Measurements from ENCODE around the gene FBXW8.

The FBXW8 gene

DNA sequence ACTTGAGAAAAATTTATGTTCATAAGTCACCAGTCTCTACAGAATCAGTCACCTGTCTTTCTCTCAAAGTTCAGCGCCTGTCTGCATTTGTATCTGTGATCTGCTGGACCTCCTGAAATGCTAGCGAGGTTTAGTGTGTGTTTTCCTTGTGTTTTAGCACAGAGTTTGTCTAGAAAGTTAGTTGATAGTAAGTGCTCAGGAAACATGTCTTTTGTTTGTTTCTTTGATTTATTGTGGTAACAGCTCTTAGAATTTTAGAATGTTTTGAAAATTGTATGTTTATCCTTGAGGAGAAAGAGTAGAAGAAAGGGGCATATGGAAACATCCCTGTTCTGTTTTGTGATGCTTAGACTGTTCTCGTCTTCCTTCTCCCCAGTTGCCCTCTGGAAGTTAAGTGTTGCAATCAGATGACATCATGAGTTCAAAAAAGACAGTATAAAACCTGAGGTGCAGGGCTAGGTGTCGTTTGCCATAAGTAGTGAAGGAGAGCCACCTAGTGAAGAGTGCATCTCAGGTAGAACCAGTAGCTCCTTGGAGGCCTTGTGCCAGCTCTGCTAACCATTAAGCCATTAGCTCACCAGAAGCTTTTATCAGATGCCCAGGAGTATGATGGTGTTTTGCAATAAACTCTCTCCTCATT, 44.8 kb downstream of the FBXW8 start:
- DNase-seq (ENCODE audit: low read depth in 1 of 2, low spot score in 1 of 2) = no peak

- DNase-seq (ENCODE audit: low read depth in 1 of 2, low spot score in 1 of 2) = no peak
Observed at GRCh38 chr12:116958402-116959197, 47.9 kb downstream of the FBXW8 start.

- no peak for DNase-seq (ENCODE audit: low read depth in 1 of 2, low spot score in 1 of 2)
Observed at GRCh38 chr12:116959198-116959460, 48.4 kb downstream of the FBXW8 start.

DNA sequence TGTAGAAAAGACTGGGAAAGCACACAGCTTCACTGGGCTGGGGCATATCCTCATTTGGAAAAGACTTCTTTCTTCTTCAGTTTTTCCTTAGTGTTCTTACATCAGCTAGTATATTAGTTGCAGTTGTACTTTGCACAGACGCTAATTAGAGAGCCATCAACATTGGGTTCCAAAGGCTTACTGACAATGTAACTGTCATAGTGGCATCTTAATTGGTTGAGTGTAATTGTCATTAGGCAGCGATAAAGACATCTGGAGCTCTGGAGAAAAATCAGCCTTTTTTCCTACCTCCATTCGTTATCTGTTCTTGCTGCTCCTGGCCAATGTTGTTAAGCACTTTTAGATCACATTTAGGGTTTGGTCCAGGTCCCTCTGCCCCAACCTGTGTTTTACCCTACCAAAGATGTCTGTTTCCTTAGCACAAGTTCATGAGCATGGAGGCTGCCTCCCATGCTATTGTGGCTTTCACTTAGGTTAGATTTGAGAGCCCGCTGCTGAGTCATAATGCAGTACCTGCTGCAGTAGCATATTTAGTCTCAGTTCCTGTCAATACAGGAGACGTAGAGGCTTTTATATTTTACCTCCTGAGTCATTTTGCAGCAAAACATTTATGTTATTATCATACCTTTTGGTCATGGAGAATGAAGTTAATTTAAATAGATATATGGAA, 49.2 kb downstream of the FBXW8 start:
- DNase-seq (ENCODE audit: low read depth in 1 of 2, low spot score in 1 of 2) = peak in 1 of 2 donors; percentile 9

DNA sequence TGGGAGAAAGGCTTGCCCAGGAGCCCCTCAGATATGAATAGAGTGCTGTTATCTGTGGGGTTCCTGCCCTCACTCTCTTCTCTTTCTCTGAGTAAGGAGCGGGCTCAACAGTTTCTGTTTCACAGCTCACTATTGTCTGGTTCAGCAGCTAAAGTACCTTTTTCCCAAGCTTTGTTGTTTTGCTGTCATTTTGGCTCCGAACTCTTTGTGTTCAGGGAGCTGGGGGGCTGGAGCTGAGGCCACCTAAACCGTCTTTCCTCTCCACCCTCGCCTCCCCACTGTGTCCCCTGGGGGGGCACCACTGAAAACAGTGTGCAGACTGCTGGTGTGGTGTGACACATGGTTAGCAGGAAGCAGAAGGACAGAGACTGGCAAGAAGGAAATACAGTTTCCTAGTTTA, 51.4 kb downstream of the FBXW8 start:
- no peak for DNase-seq (ENCODE audit: low read depth in 1 of 2, low spot score in 1 of 2)

- DNase-seq (ENCODE audit: low read depth in 1 of 2, low spot score in 1 of 2) = no peak
Observed at GRCh38 chr12:116962783-116963356, 52.1 kb downstream of the FBXW8 start.

- DNase-seq (ENCODE audit: low read depth in 1 of 2, low spot score in 1 of 2) = no peak
Observed at GRCh38 chr12:116964054-116965050, 53.6 kb downstream of the FBXW8 start.

DNA sequence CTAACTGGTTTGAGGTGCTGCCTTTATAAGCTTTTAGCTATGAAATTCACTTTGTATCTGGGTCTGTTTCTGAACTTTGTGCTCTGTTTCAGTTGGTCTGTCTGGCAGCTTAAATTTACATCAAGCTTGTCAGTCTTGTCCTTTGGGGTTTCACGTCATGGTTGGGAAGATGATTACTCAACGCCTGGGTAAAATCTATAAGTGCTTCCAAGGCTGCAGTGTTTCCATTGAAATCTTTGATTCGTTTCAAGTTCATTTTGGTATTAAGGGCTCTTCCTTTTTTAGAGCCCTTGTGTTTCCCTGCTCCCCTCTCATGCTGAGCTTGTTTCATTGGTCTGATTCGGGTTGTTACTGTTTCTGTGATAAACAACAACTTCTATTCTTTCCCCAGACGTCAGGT, 58.2 kb downstream of the FBXW8 start:
- DNase-seq (ENCODE audit: low read depth in 1 of 2, low spot score in 1 of 2) = no peak

- DNase-seq (ENCODE audit: low read depth in 1 of 2, low spot score in 1 of 2) = no peak
Observed at GRCh38 chr12:116969615-116970585, 59.1 kb downstream of the FBXW8 start.

GRCh38 chr12:116971222-116971621, 60.5 kb downstream of the FBXW8 start:
- DNase-seq (ENCODE audit: low read depth in 1 of 2, low spot score in 1 of 2) = no peak

GRCh38 chr12:116975779-116976393, 65.1 kb downstream of the FBXW8 start:
- no peak for DNase-seq (ENCODE audit: low read depth in 1 of 2, low spot score in 1 of 2)

- no peak for DNase-seq (ENCODE audit: low read depth in 1 of 2, low spot score in 1 of 2)
Observed at GRCh38 chr12:116977465-116978380, 67.0 kb downstream of the FBXW8 start.

GRCh38 chr12:116978791-116979508, 68.2 kb downstream of the FBXW8 start:
- DNase-seq (ENCODE audit: low read depth in 1 of 2, low spot score in 1 of 2) = no peak

GRCh38 chr12:116980083-116980482, 69.3 kb downstream of the FBXW8 start:
- no peak for DNase-seq (ENCODE audit: low read depth in 1 of 2, low spot score in 1 of 2)

DNA sequence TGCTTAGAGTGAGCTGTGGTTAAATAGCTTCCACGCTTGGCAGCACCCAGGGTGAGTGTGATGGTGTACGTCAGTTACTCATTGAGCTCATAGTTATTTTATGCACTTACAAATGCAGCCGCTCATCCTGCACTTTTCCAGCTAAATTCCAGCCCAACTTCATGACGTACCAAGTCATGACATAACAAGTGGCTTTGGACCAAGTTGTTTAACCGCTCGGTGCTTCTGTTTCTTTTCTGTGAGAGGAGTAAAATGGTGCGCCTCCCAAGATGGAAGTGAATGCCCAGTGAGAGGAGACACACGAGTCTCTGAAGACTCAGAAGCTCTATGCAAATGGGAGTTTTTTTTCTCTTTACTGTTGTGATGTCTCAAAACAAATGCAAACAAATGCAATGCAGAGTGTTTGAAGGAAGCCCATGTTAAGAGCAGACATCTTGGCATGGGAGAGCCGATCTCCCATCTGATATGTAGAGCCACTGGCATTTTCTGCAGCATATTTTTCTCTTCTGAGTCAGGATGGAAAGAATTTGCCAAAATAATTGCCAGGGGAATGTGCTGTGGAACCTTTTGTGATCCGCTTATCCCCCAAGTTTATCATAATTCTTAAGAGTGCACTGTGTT, 72.2 kb downstream of the FBXW8 start:
- DNase-seq (ENCODE audit: low read depth in 1 of 2, low spot score in 1 of 2) = no peak

GRCh38 chr12:116984098-116984497, 73.3 kb downstream of the FBXW8 start:
- DNase-seq (ENCODE audit: low read depth in 1 of 2, low spot score in 1 of 2) = no peak

DNA sequence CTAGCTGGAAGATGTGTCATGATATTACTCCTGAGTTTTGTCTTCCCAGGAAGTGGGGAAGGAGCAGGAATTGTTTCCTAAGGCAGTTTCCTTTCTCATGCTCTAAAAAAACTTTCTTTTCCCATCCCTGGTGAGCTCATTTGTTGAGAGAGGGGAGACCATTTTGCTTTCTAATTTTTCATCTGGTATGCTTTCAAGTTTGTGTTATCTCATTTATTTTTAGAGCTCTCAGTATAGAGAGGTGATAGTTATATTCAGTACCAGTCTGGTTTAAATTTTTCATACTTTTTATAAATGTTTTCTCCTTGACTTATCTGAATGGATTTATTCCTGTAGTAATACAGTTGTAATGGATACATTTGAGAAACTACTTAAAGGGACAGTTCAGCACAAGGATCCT, 79.6 kb downstream of the FBXW8 start:
- no peak for DNase-seq (ENCODE audit: low read depth in 1 of 2, low spot score in 1 of 2)

Data from activated T-helper 1 cell treated with anti-CD3 and anti-CD28 coated beads, Interleukin-2, amount 50 U/mL, for 16 hours (primary cell).